HepG2 (cell line): ENCODE data around the gene IFT43. TPM values are rescaled to one million over a fixed set of nuclear protein-coding genes. Genes with fewer than 3 reads are reported as not detected.

Experiments used
- ATAC-seq: fragments of 200-7000 bp; cut with Tn5 transposase; 3 replicates; pipeline ENCODE4 v1.9.1; 2020; ENCODE audit warnings: mild to moderate bottlenecking, moderate library complexity
- BruUV-seq: library from RNA; stranded (reverse); fragments of 400-500 nt; replicated peaks from 2 replicates; lab custom pipeline; 2021; lab: Mats Ljungman, UMichigan
- CTCF ChIA-PET: fragments of 300-600 bp; formaldehyde crosslinking; extraction: SDS; loops from one replicate; lab custom pipeline; 2021; ENCODE audit warnings: low total read pairs, inconsistent platforms, low intra/inter-chr PET ratio; lab: Yijun Ruan, JAX
- POLR2A ChIA-PET: fragments of 350-600 bp; sonication (Branson Sonifier 250); formaldehyde crosslinking; loops from one replicate; lab custom pipeline; 2020; ENCODE audit warnings: antibody characterized with exemption, inconsistent platforms; lab: Yijun Ruan, JAX
- DNase-seq: peaks from one replicate; pipeline ENCODE4 v3.0.0-alpha.2; 2015; ENCODE audit warnings: low spot score
- FAIRE-seq: peaks from 3 replicates; lab custom pipeline; 2011; peaks lifted over from hg19 to GRCh38; lab: Jason Lieb, UNC
- H2AFZ ChIP-seq: one replicate; pipeline ENCODE4 v1.6.1; 2011; ENCODE audit warnings: low read length, inconsistent platforms
- H3K27ac ChIP-seq: fragments of 300-600 bp; 3 replicates; pipeline ENCODE4 v1.8.0; 2011; ENCODE audit warnings: mixed run types, mild to moderate bottlenecking, mixed read lengths, low read length, inconsistent platforms; ENCODE audit not compliant: insufficient read depth; ENCODE audit errors: extremely low read length
- H3K27me3 ChIP-seq, 2 experiments: fragments of 200-600 bp in 1 of 2; 2 replicates in 1 of 2; 3 replicates in 1 of 2; pipeline versions ENCODE4 v1.6.0 to v1.8.0; 2011; ENCODE audit warnings: low read length in 2 of 2, mild to moderate bottlenecking in 2 of 2, moderate library complexity in 2 of 2, inconsistent platforms in 1 of 2; ENCODE audit not compliant: insufficient read depth in 2 of 2, control insufficient read depth in 1 of 2
- H3K36me3 ChIP-seq, 2 experiments: fragments of 200-600 bp in 1 of 2; replicated peaks in 1 of 2; 2 replicates in 1 of 2; 3 replicates in 1 of 2; pipeline versions ENCODE4 v1.5.1 to v1.8.0; 2011; ENCODE audit warnings: low read length in 2 of 2, inconsistent platforms in 1 of 2; ENCODE audit not compliant: insufficient read depth in 2 of 2, control insufficient read depth in 1 of 2
- H3K4me1 ChIP-seq: 2 replicates; pipeline ENCODE4 v1.5.1; 2012; ENCODE audit warnings: low read length, inconsistent platforms; ENCODE audit not compliant: insufficient read depth
- H3K4me2 ChIP-seq: 2 replicates; pipeline ENCODE4 v1.6.0; 2011; ENCODE audit warnings: low read depth, low read length, inconsistent platforms
- H3K4me3 ChIP-seq, 3 experiments: fragments of 200-600 bp in 1 of 3; sonication (generic), shearing (Covaris generic) in 1 of 3; replicated peaks in 1 of 3; 2 replicates each; pipeline ENCODE4 v1.5.1; 2011 to 2016; ENCODE audit warnings: low read length in 3 of 3, inconsistent platforms in 2 of 3, low read depth in 2 of 3, mild to moderate bottlenecking in 2 of 3, control low read depth in 1 of 3, mixed read lengths in 1 of 3; ENCODE audit not compliant: insufficient read depth in 1 of 3
- H3K79me2 ChIP-seq: one replicate; pipeline ENCODE4 v1.6.1; 2011; ENCODE audit warnings: low read length, inconsistent platforms; ENCODE audit not compliant: insufficient read depth
- H3K9ac ChIP-seq: 2 replicates; pipeline ENCODE4 v1.6.0; 2011; ENCODE audit warnings: mild to moderate bottlenecking, low read depth, low read length, inconsistent platforms; ENCODE audit not compliant: insufficient read depth
- H3K9me3 ChIP-seq: 2 replicates; pipeline ENCODE4 v1.5.1; 2012; ENCODE audit warnings: mild to moderate bottlenecking, low read length
- H4K20me1 ChIP-seq: 2 replicates; pipeline ENCODE4 v1.6.0; 2011; ENCODE audit warnings: inconsistent platforms, mild to moderate bottlenecking, low read length, moderate library complexity; ENCODE audit not compliant: insufficient read depth
- GMEB2 ChIP-seq: IDR thresholded peaks from 2 replicates; pipeline ENCODE4 v1.6.1; 2016; ENCODE audit warnings: missing biosample characterization, missing genetic modification reagents, low read depth
- MBD4 ChIP-seq: IDR thresholded peaks from 2 replicates; pipeline ENCODE4 v1.6.1; 2012; ENCODE audit warnings: low read length, inconsistent platforms, borderline replicate concordance
- POGZ ChIP-seq: sonication (generic); formaldehyde crosslinking; IDR thresholded peaks from 2 replicates; pipeline ENCODE4 v1.4.0; 2020; ENCODE audit warnings: mild to moderate bottlenecking, missing genetic modification reagents
- RBM39 ChIP-seq: fragments of 200-400 bp; formaldehyde crosslinking; IDR thresholded peaks from one replicate; pipeline ENCODE4 v1.6.1; 2018; ENCODE audit warnings: antibody characterized with exemption, mild to moderate bottlenecking, low read depth, low read length; ENCODE audit not compliant: poor library complexity, severe bottlenecking
- RFXANK ChIP-seq: IDR thresholded peaks from 2 replicates; pipeline ENCODE4 v1.6.1; 2016
- SALL2 ChIP-seq: sonication (generic); formaldehyde crosslinking; IDR thresholded peaks from 2 replicates; pipeline ENCODE4 v1.8.1; 2023; ENCODE audit warnings: mild to moderate bottlenecking, missing genetic modification reagents, inconsistent platforms
- USF2 ChIP-seq, 2 experiments: sonication (generic) in 1 of 2; formaldehyde crosslinking in 1 of 2; IDR thresholded peaks; 2 replicates each; pipeline versions ENCODE4 v1.5.1 to v1.6.1; 2011 to 2020; ENCODE audit warnings: borderline replicate concordance in 1 of 2, low read depth in 1 of 2, low read length in 1 of 2, mild to moderate bottlenecking in 1 of 2, missing genetic modification reagents in 1 of 2, moderate library complexity in 1 of 2
- ZFP36 ChIP-seq: fragments of 150-350 bp; IDR thresholded peaks from 2 replicates; pipeline ENCODE4 v1.6.1; 2018; ENCODE audit warnings: borderline replicate concordance, low read length, low read depth; ENCODE audit not compliant: partially characterized antibody
- ZNF441 ChIP-seq: sonication (generic); formaldehyde crosslinking; IDR thresholded peaks from 2 replicates; pipeline ENCODE4 v1.7.0; 2021; ENCODE audit warnings: missing genetic modification reagents, borderline replicate concordance
- ZNF704 ChIP-seq: sonication (generic); formaldehyde crosslinking; IDR thresholded peaks from 2 replicates; pipeline ENCODE4 v1.8.1; 2023; ENCODE audit warnings: mild to moderate bottlenecking, inconsistent platforms, moderate library complexity, missing genetic modification reagents, borderline replicate concordance
- WGBS: methylation state at CpG from one replicate; pipeline ENCODE4 v1.1.6; 2017; ENCODE audit warnings: low lambda C conversion rate; 5-methylcytosine and 5-hydroxymethylcytosine counted together
- in situ Hi-C: cut with HindIII; loops from 2 replicates; pipeline ENCODE4 v1.10.0; 2017; ENCODE audit warnings: low pct_unique_long_range_greater_than_20kb; ENCODE audit not compliant: extremely low pct_ligation_motif_present
- intact Hi-C: fragments of 100-400 bp; cut with micrococcal nuclease; formaldehyde crosslinking; loops from one replicate; pipeline ENCODE4 v1.10.0; 2022; ENCODE audit not compliant: unreplicated experiment
- polyA plus RNA-seq, 8 experiments: library from polyadenylated mRNA; depleted of rRNA in 3 of 8; stranded (reverse) in 7 of 8; unstranded in 1 of 8; fragments of >200 nt; fragmentation: Illumina TruSeq in 4 of 8; extraction: Trizol in 4 of 8; gene quantifications; 2 replicates each; pipeline versions ENCODE4 v1.2.1 to v1.2.3, GENCODE V29; 2011 to 2016; ENCODE audit warnings: low read depth in 4 of 8, missing spikeins in 1 of 8, mixed read lengths in 1 of 8; ENCODE audit not compliant: insufficient read depth in 1 of 8
- total RNA-seq, 5 experiments: library from RNA; depleted of rRNA; stranded (reverse); fragments of >200 nt; fragmentation: Illumina TruSeq; extraction: Trizol; gene quantifications; 2 replicates each; pipeline ENCODE4 v1.2.3, GENCODE V29; 2016; ENCODE audit warnings: low read depth in 1 of 5

IFT43 gene
- total and polyA plus RNA-seq, 2 of the 13 experiments (the other 11 are each of a cell fraction or from before 2014, with no cell fraction given), result 0.15 to 0.55 TPM

- no peak overlapping the region for H3K27ac ChIP-seq
- H4K20me1 ChIP-seq, result no peaks in the 10 kb centered on the region
- no peaks in the 10 kb centered on the region for H3K4me1 ChIP-seq
- ChIA-PET POLR2A (no interaction called here), CTCF (no interaction called here)
- H3K9me3 ChIP-seq, result no peaks in the 10 kb centered on the region
- H3K79me2 ChIP-seq, result no peaks in the 10 kb centered on the region
- FAIRE-seq, result no peak
- no peak overlapping the region for H3K4me2 ChIP-seq
- BruUV-seq, result no TSS peak
- no peak for ATAC-seq
- H3K9ac ChIP-seq, result no peak overlapping the region
- in situ Hi-C loops, result no loop called here
- no peaks in the 10 kb centered on the region for H3K36me3 ChIP-seq
- no peak overlapping the region for H3K4me3 ChIP-seq
- intact Hi-C loops, result no loop called here
- no peak overlapping the region for H2AFZ ChIP-seq
- no peak for DNase-seq
- TF ChIP-seq ZNF441 (CRISPR knock-in tag), result no peak
- no peak for TF ChIP-seq MBD4
- no peak for TF ChIP-seq RBM39
- no peak for TF ChIP-seq GMEB2 (CRISPR knock-in tag)
- no peak for TF ChIP-seq ZFP36
- no peak for TF ChIP-seq ZNF704
- TF ChIP-seq SALL2, result no peak
- no peak for TF ChIP-seq RFXANK (CRISPR knock-in tag)
- no peak for TF ChIP-seq USF2 (IDR thresholded peaks at IDR 0.05; ENCODE audit: low read depth, low read length)
- no peak for TF ChIP-seq USF2 (CRISPR knock-in tag; IDR thresholded peaks at IDR 0.05; ENCODE audit: borderline replicate concordance)
- no peak for TF ChIP-seq POGZ (CRISPR knock-in tag)
- peaks cover 2 to 22% of the 10 kb centered on the region in 2 experiments; a peak in 4 of 5 replicates for H3K27me3 ChIP-seq
- WGBS, result 53% methylated on average over 22 of the region's 28 CpGs
Observed at GRCh38 chr14:76098916-76099675, 113.5 kb downstream of the IFT43 start.
